Esophagus squamous epithelium (tissue), 4 donors: Measurements from ENCODE around the gene SERPINB11.

Experiments used
- POLR2A ChIP-seq, 4 donors: fragments of 450-650 bp; IDR thresholded peaks; one replicate each; pipeline ENCODE4 v1.6.1; 2017; ENCODE audit warnings: antibody characterized with exemption in 4 of 4, mild to moderate bottlenecking in 4 of 4, moderate library complexity in 3 of 4
- TF ChIP-seq, protein P1 (sequence below), 6 experiments: fragments of 450-650 bp in 4 of 6; fragments of 200-600 bp in 2 of 6; sonication (generic) in 2 of 6; IDR thresholded peaks; one replicate each; pipeline ENCODE4 v1.5.1; 2016 to 2019; ENCODE audit warnings: antibody characterized with exemption in 6 of 6, mild to moderate bottlenecking in 4 of 6, moderate library complexity in 4 of 6

DNA sequence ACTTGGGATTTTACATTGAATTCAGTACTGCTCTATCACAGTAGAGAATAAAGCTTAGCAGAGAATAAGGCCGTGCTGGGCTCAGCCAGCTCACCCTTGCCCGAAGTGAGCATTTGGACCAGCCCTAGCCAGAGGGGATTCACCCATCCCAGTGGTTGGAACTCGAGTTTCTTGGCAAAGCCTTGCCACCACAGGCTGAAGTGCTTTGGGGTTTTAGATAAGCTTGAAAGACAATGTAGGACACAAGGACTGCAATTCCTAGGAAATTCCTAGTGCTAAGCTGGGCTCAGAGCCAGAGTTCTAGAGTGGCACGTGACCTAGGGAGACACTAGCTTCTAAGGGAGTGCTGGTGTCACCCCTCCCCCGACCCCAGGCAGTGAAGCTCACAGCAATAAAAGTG, 28.0 kb downstream of the SERPINB11 start:
- TF ChIP-seq, protein P1, sequence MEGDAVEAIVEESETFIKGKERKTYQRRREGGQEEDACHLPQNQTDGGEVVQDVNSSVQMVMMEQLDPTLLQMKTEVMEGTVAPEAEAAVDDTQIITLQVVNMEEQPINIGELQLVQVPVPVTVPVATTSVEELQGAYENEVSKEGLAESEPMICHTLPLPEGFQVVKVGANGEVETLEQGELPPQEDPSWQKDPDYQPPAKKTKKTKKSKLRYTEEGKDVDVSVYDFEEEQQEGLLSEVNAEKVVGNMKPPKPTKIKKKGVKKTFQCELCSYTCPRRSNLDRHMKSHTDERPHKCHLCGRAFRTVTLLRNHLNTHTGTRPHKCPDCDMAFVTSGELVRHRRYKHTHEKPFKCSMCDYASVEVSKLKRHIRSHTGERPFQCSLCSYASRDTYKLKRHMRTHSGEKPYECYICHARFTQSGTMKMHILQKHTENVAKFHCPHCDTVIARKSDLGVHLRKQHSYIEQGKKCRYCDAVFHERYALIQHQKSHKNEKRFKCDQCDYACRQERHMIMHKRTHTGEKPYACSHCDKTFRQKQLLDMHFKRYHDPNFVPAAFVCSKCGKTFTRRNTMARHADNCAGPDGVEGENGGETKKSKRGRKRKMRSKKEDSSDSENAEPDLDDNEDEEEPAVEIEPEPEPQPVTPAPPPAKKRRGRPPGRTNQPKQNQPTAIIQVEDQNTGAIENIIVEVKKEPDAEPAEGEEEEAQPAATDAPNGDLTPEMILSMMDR (IDR thresholded peaks at IDR 0.05), result no peak
- TF ChIP-seq POLR2A (IDR thresholded peaks at IDR 0.05), result no peak
